Esophagus muscularis mucosa (tissue), 4 donors: ENCODE results near the gene PFKFB3.

Experiments
- CTCF ChIP-seq, 3 experiments: fragments of 200-600 bp in 2 of 3; fragments of 450-650 bp in 1 of 3; sonication (generic) in 2 of 3; IDR thresholded peaks; one replicate each; pipeline ENCODE4 v1.5.1; 2017 to 2019; ENCODE audit warnings: antibody characterized with exemption in 3 of 3, mild to moderate bottlenecking in 2 of 3, moderate library complexity in 1 of 3
- EP300 ChIP-seq: sonication (generic); formaldehyde crosslinking; IDR thresholded peaks from one replicate; pipeline ENCODE4 v1.6.1; 2017; ENCODE audit warnings: antibody characterized with exemption
- POLR2A ChIP-seq: fragments of 450-650 bp; IDR thresholded peaks from one replicate; pipeline ENCODE4 v1.6.1; 2017; ENCODE audit warnings: antibody characterized with exemption, moderate library complexity, mild to moderate bottlenecking, low read depth
- POLR2AphosphoS5 ChIP-seq, 2 donors: sonication (generic); formaldehyde crosslinking; IDR thresholded peaks; one replicate each; pipeline ENCODE4 v1.6.1; 2017; ENCODE audit warnings: antibody characterized with exemption in 2 of 2

- TF ChIP-seq CTCF (IDR thresholded peaks at IDR 0.05) = no peak
- TF ChIP-seq POLR2AphosphoS5 (IDR thresholded peaks at IDR 0.05) = no peak
- no peak for TF ChIP-seq POLR2A
- no peak for TF ChIP-seq EP300
Measured at GRCh38 chr10:6211341-6211670, 8.6 kb downstream of the PFKFB3 start.
